NCI-H1436 (cell line): ENCODE measurements around the gene KRTAP20-1.

Source experiments
- DNase-seq: peaks from one replicate; lab custom pipeline; 2025; lab: John Stamatoyannopoulos, UW

Gene KRTAP20-1

DNA sequence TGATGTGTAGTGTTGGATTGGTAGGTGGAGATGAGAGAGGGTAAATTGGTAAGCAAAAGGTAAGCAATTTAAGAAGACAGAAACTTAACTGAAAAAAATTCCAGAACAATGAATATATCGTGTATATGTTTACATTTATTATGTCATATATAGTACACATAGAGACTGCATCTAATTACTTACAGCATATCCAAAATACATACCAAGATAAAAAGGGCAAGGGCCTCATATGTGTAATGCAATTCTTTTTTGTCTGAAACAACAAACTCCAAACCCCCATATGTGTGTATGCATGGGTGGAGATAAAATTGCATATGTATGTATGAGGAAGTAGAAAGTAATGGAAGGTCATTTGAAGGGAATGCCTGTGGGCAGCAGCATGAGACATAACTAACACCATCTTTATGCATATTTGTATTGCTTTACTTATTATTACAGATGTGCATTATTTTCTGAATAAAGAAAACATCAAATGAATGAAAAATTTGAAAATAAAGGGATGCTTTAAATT lies 30.7 kb downstream of the KRTAP20-1 start:
- no peak for DNase-seq

DNA sequence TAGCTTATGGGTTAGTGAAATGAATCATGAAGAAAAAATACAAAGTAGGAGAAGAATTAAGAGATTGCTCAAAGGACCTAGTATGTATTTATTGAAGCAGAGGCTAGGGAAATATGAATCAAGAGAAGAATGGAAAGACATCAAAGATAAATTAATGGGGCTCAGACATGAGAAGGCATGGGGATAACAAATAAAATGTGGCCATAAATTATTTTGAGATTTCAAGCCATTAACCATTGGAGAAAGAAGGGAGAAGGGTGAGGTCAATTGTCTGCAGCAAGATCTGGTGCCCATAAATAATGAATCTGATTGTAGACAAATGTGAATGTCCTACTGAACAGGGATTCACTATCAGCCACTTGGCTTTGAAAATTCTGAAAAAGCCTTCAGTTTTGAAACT lies 36.7 kb downstream of the KRTAP20-1 start:
- no peak for DNase-seq
